Raji (cell line): ENCODE measurements around the gene OSM.
A peak's percentile ranks its signal among the peaks of the same experiment; 100 is the strongest.

Source experiments
- POLR2A ChIP-seq: IDR thresholded peaks from 2 replicates; pipeline ENCODE4 v1.6.1; 2011; ENCODE audit warnings: low read depth, low read length, control low read depth; ENCODE audit not compliant: insufficient read depth

Gene OSM

GRCh38 chr22:30305519-30305905 lies 38.9 kb upstream of the OSM start:
- TF ChIP-seq POLR2A, result peak; percentile 92

- TF ChIP-seq POLR2A, result no peak
Observed at GRCh38 chr22:30304495-30305244, 38.0 kb upstream of the OSM start.

GRCh38 chr22:30302810-30303138 lies 36.1 kb upstream of the OSM start:
- no peak for TF ChIP-seq POLR2A

- no peak for TF ChIP-seq POLR2A
Observed at GRCh38 chr22:30301995-30302809, 35.6 kb upstream of the OSM start.

- TF ChIP-seq POLR2A, result no peak
Observed at GRCh38 chr22:30299322-30299721, 32.7 kb upstream of the OSM start.

- no peak for TF ChIP-seq POLR2A
Observed at GRCh38 chr22:30297991-30298701, 31.5 kb upstream of the OSM start.

GRCh38 chr22:30297276-30297990 lies 30.8 kb upstream of the OSM start:
- no peak for TF ChIP-seq POLR2A

GRCh38 chr22:30296833-30297232 lies 30.2 kb upstream of the OSM start:
- no peak for TF ChIP-seq POLR2A

GRCh38 chr22:30296324-30296723 lies 29.7 kb upstream of the OSM start:
- TF ChIP-seq POLR2A, result no peak

- no peak for TF ChIP-seq POLR2A
Observed at GRCh38 chr22:30295576-30295975, 28.9 kb upstream of the OSM start.

- no peak for TF ChIP-seq POLR2A
Observed at GRCh38 chr22:30294830-30295229, 28.2 kb upstream of the OSM start.

GRCh38 chr22:30294066-30294465 lies 27.4 kb upstream of the OSM start:
- no peak for TF ChIP-seq POLR2A

- TF ChIP-seq POLR2A, result no peak
Observed at GRCh38 chr22:30293026-30293425, 26.4 kb upstream of the OSM start.

GRCh38 chr22:30292069-30292970 lies 25.7 kb upstream of the OSM start:
- TF ChIP-seq POLR2A, result no peak

- no peak for TF ChIP-seq POLR2A
Observed at GRCh38 chr22:30291058-30291892, 24.6 kb upstream of the OSM start.
